Measurements from ENCODE around the gene UCK1. TPM values are rescaled to one million over a fixed set of nuclear protein-coding genes. Genes with fewer than 3 reads are reported as not detected.
"Not testable (repeated sequence)": the region's sequence is repeated elsewhere in the genome, so short reads cannot be mapped to it uniquely, and the experiment has no call there.

The UCK1 gene
- total RNA-seq, 2 experiments from 2014 or later, result 15.2 to 16.5 TPM

DNA sequence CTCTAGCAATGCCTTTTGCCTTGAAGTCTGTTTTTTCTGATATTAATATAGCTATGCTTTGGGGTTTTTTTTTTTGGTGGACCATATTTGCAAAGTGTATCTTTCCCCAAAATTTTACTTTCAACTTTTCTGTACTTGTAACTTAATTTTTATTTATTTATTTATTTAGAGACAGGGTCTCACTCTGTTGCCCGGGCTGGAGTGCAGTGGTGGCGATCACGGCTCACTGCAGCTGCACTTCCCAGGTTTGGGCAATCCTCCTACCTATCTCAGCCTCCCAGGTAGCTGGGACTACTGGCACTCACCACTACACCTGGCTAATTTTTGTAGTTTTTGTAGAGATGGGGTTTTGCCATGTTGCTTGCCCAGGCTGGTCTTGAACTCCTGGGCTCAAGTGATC is 35.1 kb upstream of the UCK1 start:
- CTCF ChIA-PET, result no interaction called here
- H3K9me3 Mint-ChIP-seq (ENCODE audit: low read depth), result peaks cover 3% of the 10 kb centered on the region
- peaks cover 7% of the 10 kb centered on the region for H3K36me3 Mint-ChIP-seq (ENCODE audit: low read depth)
- H3K4me3 Mint-ChIP-seq, result no peak overlapping the region
- no peak overlapping the region for H3K27ac Mint-ChIP-seq
- no peak for ATAC-seq
- no peaks in the 10 kb centered on the region for H3K27me3 Mint-ChIP-seq
- intact Hi-C loops (cut with DNase I, micrococcal nuclease), result no loop called here
- H3K4me1 Mint-ChIP-seq, result peaks cover 7% of the 10 kb centered on the region
- POLR2A ChIA-PET, result no interaction called here
- DNase-seq, result no peak

DNA sequence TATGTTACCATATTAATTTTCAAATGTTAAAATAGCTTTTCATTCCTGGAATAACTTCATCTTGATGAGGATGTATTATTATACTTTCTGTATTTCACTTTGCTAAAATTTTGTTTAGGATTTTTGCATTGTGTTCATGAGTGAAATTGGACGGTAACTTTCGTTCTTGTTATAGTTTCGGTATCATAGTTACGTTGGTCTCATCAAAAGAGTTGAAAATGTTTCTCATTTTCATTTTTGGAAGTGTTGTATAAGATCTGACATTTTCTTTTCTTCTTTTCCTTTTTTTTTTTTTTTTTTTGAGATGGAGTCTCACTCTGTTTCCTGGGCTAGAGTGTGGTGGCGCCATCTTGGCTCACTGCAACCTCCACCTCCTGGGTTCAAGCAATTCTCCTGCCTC is 34.3 kb upstream of the UCK1 start:
- no peak for DNase-seq
- ChIA-PET CTCF (no interaction called here), POLR2A (no interaction called here)
- Mint-ChIP-seq H3K27ac (no peak overlapping the region), H3K4me3 (no peak overlapping the region), H3K4me1 (peaks cover 7% of the 10 kb centered on the region), H3K36me3 (ENCODE audit: low read depth) (peaks cover 5% of the 10 kb centered on the region), H3K9me3 (ENCODE audit: low read depth) (peaks cover 3% of the 10 kb centered on the region), H3K27me3 (no peaks in the 10 kb centered on the region)
- intact Hi-C loops (cut with DNase I, micrococcal nuclease), result no loop called here
- ATAC-seq, result peak; percentile 47

DNA sequence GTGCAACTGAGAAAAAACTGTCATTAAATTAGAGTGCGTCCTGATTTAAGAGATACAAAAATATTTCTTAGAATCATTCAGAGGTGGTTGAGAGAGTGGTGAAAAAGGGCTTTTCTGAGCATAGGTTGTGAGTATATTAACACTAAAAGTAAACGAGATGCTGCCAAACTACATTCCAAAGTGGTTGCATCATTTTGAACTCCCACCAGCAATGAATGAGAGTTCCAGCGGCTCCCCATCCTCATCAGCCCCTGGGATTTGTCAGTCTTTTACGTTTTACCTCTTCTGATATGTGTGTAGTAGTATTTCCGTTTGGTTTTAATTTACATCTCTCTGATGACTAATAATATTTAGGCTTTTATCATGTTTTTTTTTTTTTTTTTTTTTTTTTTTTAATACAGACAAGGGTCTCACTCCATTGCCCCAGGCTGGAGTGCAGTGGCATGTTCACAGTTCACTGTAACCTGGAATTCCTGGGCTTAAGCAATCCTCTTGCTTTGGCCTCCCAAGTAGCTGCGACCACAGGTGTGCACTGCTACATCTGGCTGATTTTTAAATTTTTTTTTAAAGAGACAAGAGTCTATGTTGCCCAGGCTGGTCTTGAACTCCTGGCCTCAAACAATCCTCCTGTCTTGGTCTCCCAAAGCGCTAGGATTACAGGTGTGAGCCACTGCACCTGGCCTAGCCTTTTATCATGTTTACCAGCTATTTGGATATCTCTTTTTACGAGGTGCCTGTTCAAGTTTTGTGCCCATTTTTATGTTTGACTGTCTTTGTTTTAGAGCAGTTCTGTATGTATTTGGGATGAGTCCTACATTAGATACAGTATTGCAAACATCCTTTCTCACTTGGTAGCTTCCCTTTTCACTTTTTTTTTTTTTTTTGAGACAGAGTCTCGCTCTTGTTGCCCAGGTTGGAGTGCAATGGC is 31.2 kb upstream of the UCK1 start:
- ATAC-seq (no peak), DNase-seq (no peak)
- Mint-ChIP-seq H3K9me3 (ENCODE audit: low read depth) (peaks cover 3% of the 10 kb centered on the region), H3K4me1 (peaks cover 7% of the 10 kb centered on the region), H3K36me3 (ENCODE audit: low read depth) (no peaks in the 10 kb centered on the region), H3K4me3 (no peak overlapping the region), H3K27me3 (no peaks in the 10 kb centered on the region), H3K27ac (no peak overlapping the region)
- intact Hi-C loops (cut with DNase I, micrococcal nuclease), result no loop called here
- CTCF ChIA-PET, result interaction anchor here (0.6 to 1.0 kb wide), 3 partner anchors 9 to 16 kb away, joined by 3 to 4 read pairs (median 3); no protein-coding TSS in a partner anchor
- POLR2A ChIA-PET, result interaction anchor here (0.6 kb wide), 1 partner anchor 169 kb away, joined by 5 read pairs; no protein-coding TSS in a partner anchor

DNA sequence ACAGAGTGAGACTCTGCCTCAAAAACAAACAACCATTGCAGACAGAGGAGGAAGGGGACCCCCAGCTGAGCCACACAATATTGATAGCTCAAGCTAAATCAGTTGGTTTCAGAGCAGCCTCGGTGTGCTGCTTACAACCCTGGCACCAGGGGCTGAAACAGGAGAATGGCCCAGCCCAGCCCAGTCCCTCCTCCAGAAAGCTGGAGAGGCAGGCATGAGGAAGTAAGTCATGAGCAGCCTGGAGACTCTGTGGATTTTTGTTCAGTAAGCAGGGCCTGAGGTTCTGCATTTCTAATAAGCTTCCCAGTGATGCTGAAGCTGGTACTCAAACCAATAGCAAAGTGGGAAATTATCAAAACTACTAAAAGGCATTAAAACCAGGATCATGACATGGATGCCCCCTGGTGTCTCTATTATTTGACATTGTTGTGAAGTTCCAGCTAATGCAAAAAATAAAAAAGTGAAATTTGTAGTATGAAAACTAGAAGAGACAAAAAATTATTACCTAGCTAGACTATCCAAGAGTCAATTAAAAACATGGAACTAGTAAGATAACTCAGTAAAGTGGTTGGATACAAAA is 28.4 kb upstream of the UCK1 start:
- no peak overlapping the region for H3K27ac Mint-ChIP-seq
- ATAC-seq (no peak), DNase-seq (no peak)
- intact Hi-C loops (cut with DNase I, micrococcal nuclease), result loop anchor here in 1 of 2 experiments (2.0 kb wide), 1 partner anchor 209 kb away; no protein-coding TSS in a partner anchor
- peaks cover 3% of the 10 kb centered on the region for H3K9me3 Mint-ChIP-seq (ENCODE audit: low read depth)
- ChIA-PET POLR2A (interaction anchor here (1.3 kb wide), 1 partner anchor 59 kb away, joined by 6 read pairs; no protein-coding TSS in a partner anchor), CTCF (interaction anchor here (1.8 kb wide), 1 partner anchor 210 kb away, joined by 7 read pairs; no protein-coding TSS in a partner anchor)
- no peak overlapping the region for H3K4me3 Mint-ChIP-seq
- no peaks in the 10 kb centered on the region for H3K4me1 Mint-ChIP-seq
- H3K36me3 Mint-ChIP-seq (ENCODE audit: low read depth), result no peaks in the 10 kb centered on the region
- peaks cover 13% of the 10 kb centered on the region for H3K27me3 Mint-ChIP-seq

DNA sequence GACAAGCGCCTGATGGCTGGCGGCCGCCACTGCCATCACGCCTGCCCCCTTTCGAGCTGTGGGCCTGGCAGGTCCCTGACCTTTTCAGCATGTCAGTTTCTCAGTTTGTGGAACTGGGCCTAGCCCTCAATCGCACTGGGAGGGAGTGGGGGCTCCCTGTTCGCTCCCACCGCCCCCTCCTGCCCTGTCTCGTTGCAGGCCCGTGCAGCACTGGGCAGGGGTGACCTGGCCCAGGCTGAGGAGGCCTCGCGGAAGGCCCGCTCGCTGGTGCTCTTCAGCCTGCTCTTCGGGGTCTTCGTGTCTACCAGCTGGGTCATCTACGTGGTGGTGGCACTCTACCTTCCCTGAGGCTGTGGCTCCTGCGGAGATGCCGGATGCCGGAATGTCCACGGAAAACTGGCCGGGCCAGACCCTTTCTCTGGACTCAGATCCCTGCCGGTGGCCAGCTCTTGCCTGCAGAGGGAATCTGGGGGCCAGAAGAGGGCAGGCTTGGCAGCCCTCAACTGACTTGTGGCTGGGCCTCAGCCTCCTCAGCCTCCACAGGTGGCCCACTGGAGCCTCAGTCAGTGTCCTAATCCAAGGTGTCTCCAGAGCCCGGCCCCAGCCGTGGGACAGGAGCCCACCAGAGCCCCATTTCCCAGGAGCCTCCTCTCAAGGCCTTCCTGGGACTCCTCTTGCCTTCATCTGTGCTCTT is 26.9 kb upstream of the UCK1 start:
- Mint-ChIP-seq H3K4me1 (no peaks in the 10 kb centered on the region), H3K27ac (no peak overlapping the region), H3K27me3 (peaks cover 16% of the 10 kb centered on the region), H3K36me3 (ENCODE audit: low read depth) (no peaks in the 10 kb centered on the region), H3K9me3 (ENCODE audit: low read depth) (peaks cover 3% of the 10 kb centered on the region), H3K4me3 (no peak overlapping the region)
- no peak for DNase-seq
- ChIA-PET CTCF (interaction anchor here (0.7 kb wide), 1 partner anchor 185 kb away, joined by 3 read pairs; no protein-coding TSS in a partner anchor), POLR2A (no interaction called here)
- intact Hi-C loops (cut with DNase I, micrococcal nuclease), result loop anchor here in 1 of 2 experiments (2.0 kb wide), 1 partner anchor 207 kb away; no protein-coding TSS in a partner anchor
- no peak for ATAC-seq

DNA sequence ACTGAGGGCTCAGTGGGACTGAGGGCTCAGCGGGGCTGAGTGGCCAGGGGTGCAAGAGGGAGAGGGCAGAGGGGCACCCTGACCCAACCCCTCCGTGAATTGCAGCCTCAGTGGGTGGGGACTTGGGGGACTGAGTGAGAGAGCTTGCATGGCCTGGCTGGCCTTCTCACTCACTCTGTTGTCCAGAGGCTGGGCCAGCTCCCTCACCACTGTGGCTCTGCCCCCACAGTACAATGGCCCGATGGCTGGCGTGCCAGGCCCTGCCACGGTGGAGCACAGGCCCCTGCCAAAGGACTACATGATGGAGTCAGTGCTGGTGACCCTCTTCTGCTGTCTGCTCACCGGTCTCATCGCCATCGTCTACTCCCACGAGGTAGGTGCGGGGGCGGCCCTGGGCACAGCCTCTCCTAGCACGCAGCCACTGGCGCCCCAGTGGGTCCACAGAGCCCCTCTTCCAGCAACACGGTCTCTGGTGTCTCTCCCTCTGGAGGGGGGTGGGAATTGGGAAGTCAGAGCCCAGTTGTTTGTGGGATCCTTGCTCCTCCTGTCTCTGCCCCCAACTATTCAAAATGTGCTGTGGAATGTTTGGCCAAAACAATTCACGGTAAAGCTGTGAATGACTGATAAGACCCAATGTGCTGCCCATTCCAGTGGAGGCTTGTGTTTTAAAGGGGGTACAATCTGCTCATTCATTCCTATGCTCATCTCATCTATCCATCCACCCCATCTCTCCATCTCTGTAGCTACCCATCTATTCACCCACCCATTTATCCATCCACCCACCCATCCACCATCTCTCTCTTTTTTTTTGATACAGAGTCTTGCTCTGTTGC is 25.0 kb upstream of the UCK1 start:
- Mint-ChIP-seq H3K27me3 (peaks cover 23% of the 10 kb centered on the region), H3K4me3 (no peak overlapping the region), H3K27ac (no peak overlapping the region), H3K9me3 (ENCODE audit: low read depth) (no peaks in the 10 kb centered on the region), H3K4me1 (no peaks in the 10 kb centered on the region), H3K36me3 (ENCODE audit: low read depth) (no peaks in the 10 kb centered on the region)
- ATAC-seq (no peak), DNase-seq (no peak)
- ChIA-PET POLR2A (interaction anchor here (0.6 kb wide), 1 partner anchor 651 kb away, joined by 12 read pairs; no protein-coding TSS in a partner anchor), CTCF (interaction anchor here (0.6 kb wide), 1 partner anchor 188 kb away, joined by 3 read pairs; no protein-coding TSS in a partner anchor)
- intact Hi-C loops (cut with DNase I, micrococcal nuclease), result no loop called here

DNA sequence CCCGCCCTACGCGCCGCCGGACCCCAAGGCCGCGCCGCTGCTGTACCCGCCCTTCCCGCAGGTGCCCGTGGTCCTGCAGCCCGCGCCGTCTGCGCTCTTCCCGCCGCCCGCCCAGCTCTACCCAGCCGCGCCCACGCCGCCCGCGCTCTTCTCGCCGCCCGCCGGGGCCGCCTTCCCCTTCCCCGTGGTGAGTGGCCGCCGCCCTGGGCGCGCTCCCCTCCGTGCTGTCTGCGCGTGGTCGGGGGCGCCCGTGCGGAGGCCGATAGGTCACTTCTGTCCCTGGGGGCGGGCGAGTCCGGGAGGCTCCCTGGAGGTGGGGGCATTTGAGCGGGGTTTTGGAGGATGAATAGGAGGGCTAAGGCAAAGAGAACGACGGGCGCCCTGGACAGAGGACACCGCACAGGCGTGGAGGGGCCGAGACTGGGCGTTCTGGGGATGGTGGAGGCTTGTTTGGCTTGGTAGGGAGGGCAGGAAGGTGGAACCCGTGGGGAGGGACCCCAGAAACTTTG is 23.8 kb upstream of the UCK1 start:
- Mint-ChIP-seq H3K4me1 (no peaks in the 10 kb centered on the region), H3K9me3 (ENCODE audit: low read depth) (no peaks in the 10 kb centered on the region), H3K27me3 (peaks cover 29% of the 10 kb centered on the region), H3K27ac (no peak overlapping the region), H3K36me3 (ENCODE audit: low read depth) (no peaks in the 10 kb centered on the region), H3K4me3 (no peak overlapping the region)
- no peak for DNase-seq
- ChIA-PET CTCF (interaction anchor here (0.6 to 1.0 kb wide), 2 partner anchors 37 to 191 kb away, joined by 3 read pairs; no protein-coding TSS in a partner anchor), POLR2A (no interaction called here)
- intact Hi-C loops (cut with DNase I, micrococcal nuclease), result no loop called here
- ATAC-seq, result no peak

DNA sequence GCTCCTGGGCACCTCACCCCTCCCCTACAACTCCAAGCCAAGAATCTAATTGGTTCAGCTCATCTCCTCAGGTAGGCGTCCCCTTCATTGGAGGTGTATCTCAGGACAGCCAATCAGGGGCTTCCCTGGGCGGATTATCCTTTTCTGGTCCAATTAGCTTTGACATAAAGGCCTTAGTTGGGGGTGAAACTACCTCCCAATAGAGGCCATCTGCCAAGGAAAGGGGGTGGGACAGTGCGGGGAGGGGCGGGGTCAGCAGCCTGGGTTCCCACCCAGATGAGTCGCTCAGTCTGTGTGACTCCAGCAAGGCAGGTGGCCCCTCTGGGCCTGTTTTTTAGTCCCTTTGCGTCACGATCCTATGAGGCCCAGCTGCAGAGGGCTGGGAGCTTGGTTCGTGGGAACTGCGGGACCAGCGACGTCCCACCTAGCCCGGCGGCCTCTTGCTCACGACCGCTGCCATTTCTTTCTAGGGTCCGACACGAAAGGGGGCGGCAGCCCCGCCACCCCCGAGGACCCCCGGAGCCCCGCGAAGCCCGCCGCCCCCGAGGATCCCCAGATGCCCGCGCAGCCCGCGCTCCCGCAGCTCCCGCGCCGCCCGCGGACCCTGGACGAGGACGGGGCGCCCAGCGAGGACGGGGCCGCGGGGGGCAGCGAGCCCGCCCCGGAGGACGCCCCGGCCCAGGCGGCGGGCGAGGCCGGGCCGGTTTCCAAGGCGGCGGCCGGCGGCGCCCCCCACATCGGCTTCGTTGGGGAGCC is 23.2 kb upstream of the UCK1 start:
- POLR2A ChIA-PET, result interaction anchor here (0.8 kb wide), 1 partner anchor 50 kb away, joined by 3 read pairs; no protein-coding TSS in a partner anchor
- Mint-ChIP-seq H3K9me3 (ENCODE audit: low read depth) (no peaks in the 10 kb centered on the region), H3K27ac (no peak overlapping the region), H3K4me3 (no peak overlapping the region), H3K27me3 (peaks cover 35% of the 10 kb centered on the region), H3K4me1 (no peaks in the 10 kb centered on the region), H3K36me3 (ENCODE audit: low read depth) (no peaks in the 10 kb centered on the region)
- DNase-seq (no peak), ATAC-seq (peak; percentile 42)
- intact Hi-C loops (cut with DNase I, micrococcal nuclease), result no loop called here
- CTCF ChIA-PET, result interaction anchor here (0.6 to 1.0 kb wide), 3 partner anchors 8 to 192 kb away, joined by 3 read pairs; no protein-coding TSS in a partner anchor

DNA sequence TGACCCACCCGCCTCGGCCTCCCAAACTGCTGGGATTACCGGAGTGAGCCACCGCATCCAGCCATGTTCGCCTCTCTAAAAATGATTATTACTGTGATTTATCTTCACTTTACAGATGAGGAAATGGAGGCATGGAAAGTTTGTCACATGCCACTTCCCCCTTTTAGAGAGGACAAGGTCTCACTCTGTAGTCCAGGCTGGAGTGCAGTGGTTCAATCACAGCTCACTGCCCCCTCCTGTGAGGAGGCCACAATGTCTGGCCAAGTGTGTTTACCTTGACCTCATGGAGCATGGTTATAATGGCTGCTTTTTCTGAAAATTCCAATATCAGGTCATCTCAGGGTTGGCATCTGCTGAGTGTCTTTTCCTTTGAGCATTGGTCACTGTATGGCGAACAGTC is 21.0 kb upstream of the UCK1 start:
- ATAC-seq (no peak), DNase-seq (no peak)
- peaks cover 7% of the 10 kb centered on the region for H3K9me3 Mint-ChIP-seq (ENCODE audit: low read depth)
- intact Hi-C loops (cut with DNase I, micrococcal nuclease), result no loop called here
- peaks cover 5% of the 10 kb centered on the region for H3K36me3 Mint-ChIP-seq (ENCODE audit: low read depth)
- no peak overlapping the region for H3K27ac Mint-ChIP-seq
- H3K4me1 Mint-ChIP-seq, result peaks cover 7% of the 10 kb centered on the region
- ChIA-PET POLR2A (no interaction called here), CTCF (interaction anchor here (1.1 kb wide), 1 partner anchor 201 kb away, joined by 5 read pairs; no protein-coding TSS in a partner anchor)
- H3K4me3 Mint-ChIP-seq, result no peak overlapping the region
- H3K27me3 Mint-ChIP-seq, result peaks cover 55% of the 10 kb centered on the region

DNA sequence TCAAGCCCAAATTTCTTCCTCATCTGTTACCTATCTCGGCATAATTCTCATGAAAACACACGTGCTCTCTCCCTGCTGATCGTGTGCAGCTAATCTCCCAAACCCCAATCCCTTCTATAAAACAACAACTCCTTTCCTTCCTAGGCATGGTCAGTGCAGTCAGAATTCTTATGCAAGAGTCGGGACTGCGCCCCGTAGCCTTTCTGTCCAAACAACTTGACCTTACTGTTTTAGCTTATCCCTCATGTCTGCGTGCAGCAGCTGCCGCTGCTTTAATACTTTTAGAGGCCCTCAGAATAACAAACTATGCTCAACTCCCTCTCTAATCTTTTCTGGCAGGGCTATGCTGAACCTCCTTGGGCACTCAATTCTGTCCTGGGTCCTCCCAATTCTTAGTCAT is 19.4 kb upstream of the UCK1 start:
- H3K36me3 Mint-ChIP-seq (ENCODE audit: low read depth); CTCF ChIA-PET: not testable (repeated sequence)

More for the DNA sequence above, 19.4 kb upstream of the UCK1 start:
- H3K9me3 Mint-ChIP-seq (ENCODE audit: low read depth); H3K27ac Mint-ChIP-seq; H3K4me3 Mint-ChIP-seq; DNase-seq; intact Hi-C loops (cut with DNase I, micrococcal nuclease); ATAC-seq; POLR2A ChIA-PET: not testable (repeated sequence)
- Mint-ChIP-seq H3K27me3 (peaks cover 53% of the 10 kb centered on the region), H3K4me1 (peaks cover 12% of the 10 kb centered on the region)

Measured in activated CD4-positive, alpha-beta T cell treated with anti-CD3 and anti-CD28 coated beads for 36 hours (primary cell).